HCT116 (cell line): ENCODE data around the gene ZRANB1. TPM values are rescaled to one million over a fixed set of nuclear protein-coding genes. Genes with fewer than 3 reads are reported as not detected.

Experiments used
- ATAC-seq: fragments of 200-7000 bp; cut with Tn5 transposase; 2 replicates; pipeline ENCODE4 v1.9.1; 2020; ENCODE audit warnings: mild to moderate bottlenecking, moderate library complexity
- BruUV-seq: library from RNA; stranded (reverse); fragments of 400-500 nt; replicated peaks from 2 replicates; lab custom pipeline; 2021; lab: Mats Ljungman, UMichigan
- CTCF ChIA-PET: fragments of 300-600 bp; sonication (Branson Sonifier 250); formaldehyde crosslinking; loops from one replicate; lab custom pipeline; 2021; ENCODE audit warnings: antibody characterized with exemption; lab: Charles Lee
- POLR2A ChIA-PET: fragments of 300-600, 350-600 bp; sonication (Branson Sonifier 250); formaldehyde crosslinking; loops from one replicate; lab custom pipeline; 2021; ENCODE audit warnings: antibody characterized with exemption; lab: Charles Lee
- RAD21 ChIA-PET, 2 experiments: fragments of 300-600 bp; sonication (Branson Sonifier 250); formaldehyde crosslinking; loops; one replicate each; lab custom pipeline; 2023; ENCODE audit warnings: low total read pairs in 2 of 2; ENCODE audit not compliant: uncharacterized antibody in 2 of 2, unreplicated experiment in 2 of 2, low non-redundant PET in 1 of 2; lab: Charles Lee
- DNase-seq: peaks from one replicate; pipeline ENCODE4 v3.0.0-alpha.2; 2010; ENCODE audit warnings: low read depth, low spot score
- H2AFZ ChIP-seq: fragments of 200-600 bp; shearing (Covaris generic), sonication (generic); 2 replicates; pipeline ENCODE4 v1.6.1; 2017; ENCODE audit warnings: low read depth, mixed run types, mixed read lengths, antibody characterized with exemption, low read length; ENCODE audit not compliant: poor library complexity, severe bottlenecking
- H3K27ac ChIP-seq: 2 replicates; pipeline ENCODE4 v1.5.1; 2012; ENCODE audit warnings: low read depth, low read length
- H3K27me3 ChIP-seq: fragments of 200-600 bp; sonication (generic); 2 replicates; pipeline ENCODE4 v1.6.1; 2016; ENCODE audit warnings: mixed run types, low read length, mixed read lengths; ENCODE audit not compliant: insufficient read depth
- H3K36me3 ChIP-seq, 2 experiments: fragments of 200-500 bp in 1 of 2; fragments of 200-600 bp in 1 of 2; sonication (Bioruptor generic) in 1 of 2; sonication (generic) in 1 of 2; 2 replicates each; pipeline versions ENCODE4 v1.5.1 to v1.6.1; 2014 to 2016; ENCODE audit warnings: low read length in 2 of 2, inconsistent platforms in 1 of 2, mixed read lengths in 1 of 2, mixed run types in 1 of 2; ENCODE audit not compliant: insufficient read depth in 2 of 2, control insufficient read depth in 1 of 2
- H3K4me1 ChIP-seq, 2 experiments: fragments of 200-600 bp in 1 of 2; sonication (generic) in 1 of 2; 2 replicates each; pipeline versions ENCODE4 v1.5.1 to v1.6.1; 2012 to 2017; ENCODE audit warnings: low read length in 2 of 2, inconsistent platforms in 1 of 2, mild to moderate bottlenecking in 1 of 2, mixed read lengths in 1 of 2, mixed run types in 1 of 2, moderate library complexity in 1 of 2; ENCODE audit not compliant: insufficient read depth in 2 of 2, control insufficient read depth in 1 of 2
- H3K4me2 ChIP-seq: fragments of 200-600 bp; sonication (generic); 2 replicates; pipeline ENCODE4 v1.6.1; 2017; ENCODE audit warnings: mixed run types, low read length, mixed read lengths
- H3K4me3 ChIP-seq, 2 experiments: fragments of 200-600 bp in 1 of 2; sonication (generic) in 1 of 2; replicated peaks in 1 of 2; 2 replicates each; pipeline ENCODE4 v1.5.1; 2011 to 2016; ENCODE audit warnings: low read length in 2 of 2, control low read depth in 1 of 2, low read depth in 1 of 2, mild to moderate bottlenecking in 1 of 2, mixed read lengths in 1 of 2, mixed run types in 1 of 2
- H3K79me2 ChIP-seq: fragments of 200-600 bp; sonication (generic); 2 replicates; pipeline ENCODE4 v1.6.1; 2017; ENCODE audit warnings: mild to moderate bottlenecking, mixed run types, low read length, moderate library complexity, mixed read lengths; ENCODE audit not compliant: insufficient read depth
- H3K9ac ChIP-seq: fragments of 200-600 bp; sonication (generic); 2 replicates; pipeline ENCODE4 v1.6.1; 2016; ENCODE audit warnings: low read length, mixed read lengths
- H3K9me2 ChIP-seq: fragments of 200-600 bp; sonication (generic), shearing (Covaris generic); 2 replicates; pipeline ENCODE4 v1.6.1; 2017; ENCODE audit warnings: mixed run types, mild to moderate bottlenecking, moderate library complexity; ENCODE audit not compliant: insufficient read depth
- H3K9me3 ChIP-seq, 2 experiments: fragments of 200-500 bp in 1 of 2; fragments of 200-600 bp in 1 of 2; sonication (Bioruptor generic) in 1 of 2; sonication (generic) in 1 of 2; 2 replicates each; pipeline ENCODE4 v1.6.1; 2014 to 2017; ENCODE audit warnings: low read length in 2 of 2, mixed read lengths in 2 of 2, inconsistent platforms in 1 of 2, low read depth in 1 of 2, mild to moderate bottlenecking in 1 of 2, mixed run types in 1 of 2, moderate library complexity in 1 of 2; ENCODE audit not compliant: control insufficient read depth in 1 of 2, insufficient read depth in 1 of 2
- H4K20me1 ChIP-seq: fragments of 200-600 bp; sonication (generic), shearing (Covaris generic); 2 replicates; pipeline ENCODE4 v1.6.1; 2017; ENCODE audit warnings: mixed run types, mild to moderate bottlenecking, moderate library complexity; ENCODE audit not compliant: insufficient read depth
- EGR1 ChIP-seq: IDR thresholded peaks from 2 replicates; pipeline ENCODE4 v1.6.1; 2012; ENCODE audit warnings: low read depth
- ELF1 ChIP-seq: IDR thresholded peaks from 2 replicates; pipeline ENCODE4 v1.6.1; 2012; ENCODE audit warnings: low read depth, borderline replicate concordance
- RAD21 ChIP-seq: IDR thresholded peaks from 2 replicates; pipeline ENCODE4 v1.6.1; 2012; ENCODE audit warnings: low read depth, mild to moderate bottlenecking
- TCF7L2 ChIP-seq: IDR thresholded peaks from 2 replicates; pipeline ENCODE4 v1.7.0; 2011; ENCODE audit warnings: borderline replicate concordance, inconsistent platforms; ENCODE audit not compliant: insufficient read depth, insufficient read length; ENCODE audit errors: extremely low read depth
- ZFX ChIP-seq: fragments of 450-650 bp; IDR thresholded peaks from 2 replicates; pipeline ENCODE4 v1.6.1; 2017
- intact Hi-C: fragments of 100-400 bp; cut with micrococcal nuclease; formaldehyde crosslinking; loops from 2 replicates; pipeline ENCODE4 v1.10.0; 2022
- total RNA-seq: library from RNA; stranded (reverse); gene quantifications from one replicate; pipeline ENCODE4 v1.2.1, GENCODE V29; 2021; ENCODE audit not compliant: unreplicated experiment
- TF ChIP-seq, protein P1 (sequence below), 3 experiments: fragments of 200-600 bp in 1 of 3; sonication (generic) in 1 of 3; IDR thresholded peaks in 2 of 3; conservative IDR thresholded peaks in 1 of 3; 2 replicates each; pipeline ENCODE4 v1.5.1; 2012 to 2017; ENCODE audit warnings: low read depth in 2 of 3, low read length in 2 of 3, antibody characterized with exemption in 1 of 3, borderline replicate concordance in 1 of 3, control low read depth in 1 of 3, mild to moderate bottlenecking in 1 of 3, mixed read lengths in 1 of 3, mixed run types in 1 of 3, moderate library complexity in 1 of 3; ENCODE audit not compliant: insufficient read depth in 1 of 3
- TF ChIP-seq, protein P2 (sequence below): IDR thresholded peaks from 2 replicates; pipeline ENCODE4 v1.6.1; 2011; ENCODE audit warnings: mild to moderate bottlenecking, low read length, moderate library complexity; ENCODE audit not compliant: insufficient replicate concordance; ENCODE audit errors: extremely low read depth
- TF ChIP-seq, protein P3 (sequence below): IDR thresholded peaks from 2 replicates; pipeline ENCODE4 v1.6.1; 2012

ZRANB1 gene
- total RNA-seq, 1 experiment from 2014 or later: 23.9 TPM

DNA sequence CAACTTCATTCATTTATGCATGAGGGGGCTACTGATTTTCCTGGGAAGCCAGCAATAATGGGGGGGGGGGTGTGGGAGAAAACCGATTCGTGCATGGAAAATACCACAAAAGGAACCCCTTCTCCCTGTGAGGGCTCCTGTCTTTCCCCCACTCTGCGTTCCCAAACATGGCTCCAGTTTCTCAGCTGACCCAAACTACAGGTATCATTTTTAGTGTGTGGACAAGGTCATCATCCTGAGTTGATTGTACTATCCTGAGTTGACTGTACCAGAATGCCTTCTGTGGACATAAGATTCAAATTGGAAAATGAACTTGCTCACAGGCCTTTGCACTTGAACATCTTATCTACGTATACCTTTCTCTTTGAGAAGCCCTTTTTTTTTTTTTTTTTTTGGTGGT is 49.9 kb downstream of the ZRANB1 start (continued):
- TF ChIP-seq, protein P1, sequence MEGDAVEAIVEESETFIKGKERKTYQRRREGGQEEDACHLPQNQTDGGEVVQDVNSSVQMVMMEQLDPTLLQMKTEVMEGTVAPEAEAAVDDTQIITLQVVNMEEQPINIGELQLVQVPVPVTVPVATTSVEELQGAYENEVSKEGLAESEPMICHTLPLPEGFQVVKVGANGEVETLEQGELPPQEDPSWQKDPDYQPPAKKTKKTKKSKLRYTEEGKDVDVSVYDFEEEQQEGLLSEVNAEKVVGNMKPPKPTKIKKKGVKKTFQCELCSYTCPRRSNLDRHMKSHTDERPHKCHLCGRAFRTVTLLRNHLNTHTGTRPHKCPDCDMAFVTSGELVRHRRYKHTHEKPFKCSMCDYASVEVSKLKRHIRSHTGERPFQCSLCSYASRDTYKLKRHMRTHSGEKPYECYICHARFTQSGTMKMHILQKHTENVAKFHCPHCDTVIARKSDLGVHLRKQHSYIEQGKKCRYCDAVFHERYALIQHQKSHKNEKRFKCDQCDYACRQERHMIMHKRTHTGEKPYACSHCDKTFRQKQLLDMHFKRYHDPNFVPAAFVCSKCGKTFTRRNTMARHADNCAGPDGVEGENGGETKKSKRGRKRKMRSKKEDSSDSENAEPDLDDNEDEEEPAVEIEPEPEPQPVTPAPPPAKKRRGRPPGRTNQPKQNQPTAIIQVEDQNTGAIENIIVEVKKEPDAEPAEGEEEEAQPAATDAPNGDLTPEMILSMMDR (IDR thresholded peaks at IDR 0.05 in 2 of 3, conservative IDR thresholded peaks at IDR 0.05 in 1 of 3; ENCODE audit: borderline replicate concordance in 1 of 3, insufficient read depth in 1 of 3, low read depth in 2 of 3, low read length in 2 of 3): no peak
- no peak for TF ChIP-seq TCF7L2
- TF ChIP-seq, protein P2, sequence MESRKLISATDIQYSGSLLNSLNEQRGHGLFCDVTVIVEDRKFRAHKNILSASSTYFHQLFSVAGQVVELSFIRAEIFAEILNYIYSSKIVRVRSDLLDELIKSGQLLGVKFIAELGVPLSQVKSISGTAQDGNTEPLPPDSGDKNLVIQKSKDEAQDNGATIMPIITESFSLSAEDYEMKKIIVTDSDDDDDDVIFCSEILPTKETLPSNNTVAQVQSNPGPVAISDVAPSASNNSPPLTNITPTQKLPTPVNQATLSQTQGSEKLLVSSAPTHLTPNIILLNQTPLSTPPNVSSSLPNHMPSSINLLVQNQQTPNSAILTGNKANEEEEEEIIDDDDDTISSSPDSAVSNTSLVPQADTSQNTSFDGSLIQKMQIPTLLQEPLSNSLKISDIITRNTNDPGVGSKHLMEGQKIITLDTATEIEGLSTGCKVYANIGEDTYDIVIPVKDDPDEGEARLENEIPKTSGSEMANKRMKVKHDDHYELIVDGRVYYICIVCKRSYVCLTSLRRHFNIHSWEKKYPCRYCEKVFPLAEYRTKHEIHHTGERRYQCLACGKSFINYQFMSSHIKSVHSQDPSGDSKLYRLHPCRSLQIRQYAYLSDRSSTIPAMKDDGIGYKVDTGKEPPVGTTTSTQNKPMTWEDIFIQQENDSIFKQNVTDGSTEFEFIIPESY: no peak
- no peak for TF ChIP-seq ZFX
- TF ChIP-seq ELF1: no peak
- no peak for TF ChIP-seq EGR1

DNA sequence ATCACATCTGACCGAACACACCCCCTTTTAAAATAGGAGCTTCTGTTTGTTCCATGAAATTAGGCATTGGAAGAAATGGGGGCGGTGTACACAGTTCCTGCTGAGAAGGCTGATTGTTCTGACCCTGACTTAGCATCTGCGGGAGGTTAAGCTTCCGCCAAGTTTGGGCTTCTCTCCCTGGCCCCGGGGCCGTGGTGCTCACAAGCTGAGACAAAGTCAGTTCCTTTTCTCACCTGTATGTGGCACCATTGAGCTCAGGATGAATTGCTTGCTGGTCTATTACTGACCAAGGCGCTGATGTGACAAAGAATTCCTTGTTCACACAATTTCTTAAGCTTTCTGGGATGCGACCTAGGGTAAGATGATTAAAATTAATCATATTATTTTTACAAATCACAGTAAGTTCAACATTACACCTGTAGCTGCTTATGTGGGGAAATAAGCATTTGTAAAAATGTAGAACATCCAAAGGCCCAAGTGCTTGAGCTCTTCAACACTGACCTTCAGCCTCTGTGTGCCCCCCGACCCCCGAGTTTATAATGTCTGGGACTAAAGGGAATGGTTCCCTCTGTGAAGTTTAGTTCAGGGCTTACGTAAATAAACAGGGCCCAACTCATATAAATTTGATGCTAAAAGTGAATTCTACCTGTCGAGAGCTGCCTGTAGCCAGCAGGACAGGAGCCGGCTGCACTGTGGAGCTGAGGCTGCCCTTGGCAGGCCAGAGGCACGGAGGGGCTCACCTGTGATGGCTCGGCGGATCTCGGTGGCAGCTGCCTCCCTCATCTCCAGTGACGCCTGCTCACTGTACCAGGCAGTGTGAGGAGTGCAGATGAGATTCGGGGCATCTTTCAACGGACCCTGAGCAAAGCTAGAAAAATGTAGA is 50.8 kb downstream of the ZRANB1 start:
- TF ChIP-seq, protein P1 (IDR thresholded peaks at IDR 0.05 in 2 of 3, conservative IDR thresholded peaks at IDR 0.05 in 1 of 3; ENCODE audit: borderline replicate concordance in 1 of 3, insufficient read depth in 1 of 3, low read depth in 2 of 3, low read length in 2 of 3): peak; percentile 49 to 68 (median 66); a peak in 5 of 6 replicates
- TF ChIP-seq, protein P3, sequence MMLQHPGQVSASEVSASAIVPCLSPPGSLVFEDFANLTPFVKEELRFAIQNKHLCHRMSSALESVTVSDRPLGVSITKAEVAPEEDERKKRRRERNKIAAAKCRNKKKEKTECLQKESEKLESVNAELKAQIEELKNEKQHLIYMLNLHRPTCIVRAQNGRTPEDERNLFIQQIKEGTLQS: no peak
- no peak for TF ChIP-seq EGR1
- peak; percentile 78 for TF ChIP-seq RAD21
- no peaks in the 10 kb centered on the region for H3K9me2 ChIP-seq
- peak; percentile 86 for ATAC-seq
- peaks cover 10% of the 10 kb centered on the region; the same call in 1 of the 2 replicates for H4K20me1 ChIP-seq
- H3K9me3 ChIP-seq: no peaks in the 10 kb centered on the region
- no TSS peak for BruUV-seq
- no peaks in the 10 kb centered on the region for H3K27me3 ChIP-seq
- H3K9ac ChIP-seq: no peak overlapping the region
- H3K27ac ChIP-seq: no peak overlapping the region
- no peak overlapping the region for H3K4me2 ChIP-seq
- H3K4me1 ChIP-seq: no peaks in the 10 kb centered on the region
- H2AFZ ChIP-seq: no peak overlapping the region
- peaks cover 58 to 60% of the 10 kb centered on the region in 2 experiments for H3K36me3 ChIP-seq
- ChIA-PET POLR2A (no interaction called here), RAD21 (interaction anchor here (0.8 to 1.4 kb wide), 4 partner anchors 55 to 637 kb away, joined by 3 to 6 read pairs (median 3); no protein-coding TSS in a partner anchor), CTCF (interaction anchor here (0.7 to 2.4 kb wide), 19 partner anchors 11 to 831 kb away, joined by 3 to 17 read pairs (median 4); partner anchors contain the start of genes BCCIP and UROS)
- intact Hi-C loops: loop anchor here (1.0 to 10.0 kb wide), 3 partner anchors 153 to 635 kb away; no protein-coding TSS in a partner anchor
- DNase-seq: peak; percentile 43
- no peak overlapping the region for H3K4me3 ChIP-seq
- no peaks in the 10 kb centered on the region for H3K79me2 ChIP-seq
